Measurements from ENCODE around the gene LHX4.

Gene LHX4

DNA sequence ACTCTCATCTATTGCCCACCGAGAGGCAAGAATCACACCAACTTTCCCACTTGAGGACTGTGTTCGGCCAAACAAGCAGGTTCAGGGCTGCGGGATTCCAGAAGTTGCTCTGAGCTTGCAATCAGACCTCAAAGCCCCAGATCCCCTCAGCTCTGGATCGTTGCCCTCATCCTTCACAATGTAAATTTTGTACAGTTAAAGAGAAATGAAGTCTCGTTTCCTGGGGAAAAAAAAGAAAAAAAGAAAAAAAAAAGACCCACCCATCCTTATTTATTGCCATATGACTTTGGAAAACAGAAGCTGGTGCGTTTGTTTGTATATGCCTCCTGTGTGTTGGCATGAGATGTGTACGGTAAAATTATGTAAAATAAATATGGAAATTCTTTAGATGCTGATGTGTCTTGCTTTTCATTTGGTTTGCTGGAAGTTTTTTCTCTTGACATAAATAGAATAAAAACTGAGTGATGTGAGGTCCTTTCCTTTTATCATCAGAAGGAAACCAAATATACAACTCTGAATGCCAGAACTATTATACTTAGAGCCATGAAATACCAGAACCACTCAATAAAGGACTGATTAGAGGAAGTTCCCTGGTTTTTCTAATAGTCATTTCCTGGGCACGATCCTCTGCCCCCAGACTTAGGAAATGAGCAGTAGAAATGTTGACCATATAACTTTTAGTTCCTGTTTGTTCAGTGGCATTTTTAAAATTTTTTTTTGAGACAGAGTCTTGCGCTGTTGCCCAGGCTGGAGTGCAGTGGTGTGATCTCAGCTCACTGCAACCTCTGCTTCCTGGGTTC lies 48.7 kb downstream of the LHX4 start:
- no peak for DNase-seq (ENCODE audit: low spot score)
- ChIA-PET CTCF (interaction anchor here (0.6 to 0.8 kb wide), 3 partner anchors 9 to 163 kb away, joined by 3 to 5 read pairs (median 4); no protein-coding TSS in a partner anchor), POLR2A (ENCODE audit: low non-redundant PET) (no interaction called here)
- TF ChIP-seq CTCF (conservative IDR thresholded peaks at IDR 0.05; ENCODE audit: low read depth), result no peak
- no peak overlapping the region for H3K27ac ChIP-seq

DNA sequence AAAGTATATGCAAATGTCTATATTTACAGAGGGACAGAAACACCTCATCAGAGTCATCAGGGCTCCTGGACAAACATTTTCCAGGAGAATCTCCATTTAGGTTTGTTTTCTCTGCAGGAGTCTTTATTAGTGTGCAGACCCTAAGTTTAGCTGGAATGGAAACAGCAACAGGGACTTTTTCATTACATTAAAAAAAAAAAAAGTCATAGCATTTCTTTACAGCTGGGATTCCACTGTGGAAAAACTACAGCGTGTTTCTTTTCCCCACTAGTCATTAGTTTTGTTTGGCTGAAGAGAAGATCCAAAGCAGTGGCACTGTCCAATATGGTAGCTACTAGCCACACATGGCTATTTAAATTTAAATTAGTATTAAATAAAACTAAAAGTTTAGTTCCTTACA lies 49.6 kb downstream of the LHX4 start:
- DNase-seq (ENCODE audit: low spot score), result no peak
- POLR2A ChIA-PET (ENCODE audit: low non-redundant PET), result no interaction called here
- H3K27ac ChIP-seq, result no peak overlapping the region
- CTCF ChIA-PET, result no interaction called here
- no peak for TF ChIP-seq CTCF (conservative IDR thresholded peaks at IDR 0.05; ENCODE audit: low read depth)

DNA sequence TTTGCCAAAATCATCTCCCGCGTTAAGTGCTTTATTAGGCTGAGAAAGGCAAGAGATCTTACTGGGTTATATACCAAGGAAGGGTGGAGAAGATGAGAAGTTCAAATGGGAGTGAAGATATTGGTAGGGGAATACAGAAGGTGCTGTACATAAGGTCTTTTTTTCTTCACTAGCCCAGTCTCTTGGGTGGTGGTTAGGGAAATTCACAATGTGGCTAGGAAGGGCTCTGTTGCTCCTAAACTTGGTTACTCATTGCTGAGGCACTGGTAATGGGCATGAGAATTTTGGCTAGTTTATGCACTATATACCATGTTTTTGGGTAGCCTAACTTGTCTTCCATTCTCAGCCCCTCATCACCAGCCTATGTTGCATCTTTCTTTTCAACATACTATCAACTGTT lies 50.6 kb downstream of the LHX4 start:
- POLR2A ChIA-PET (ENCODE audit: low non-redundant PET), result no interaction called here
- TF ChIP-seq CTCF (conservative IDR thresholded peaks at IDR 0.05; ENCODE audit: low read depth), result no peak
- no peak overlapping the region for H3K27ac ChIP-seq
- CTCF ChIA-PET, result no interaction called here
- DNase-seq (ENCODE audit: low spot score), result no peak

GRCh38 chr1:180281490-180281889 lies 51.4 kb downstream of the LHX4 start:
- CTCF ChIA-PET, result no interaction called here
- DNase-seq (ENCODE audit: low spot score), result no peak
- POLR2A ChIA-PET (ENCODE audit: low non-redundant PET), result no interaction called here
- no peak for TF ChIP-seq CTCF (conservative IDR thresholded peaks at IDR 0.05; ENCODE audit: low read depth)
- no peak overlapping the region for H3K27ac ChIP-seq

DNA sequence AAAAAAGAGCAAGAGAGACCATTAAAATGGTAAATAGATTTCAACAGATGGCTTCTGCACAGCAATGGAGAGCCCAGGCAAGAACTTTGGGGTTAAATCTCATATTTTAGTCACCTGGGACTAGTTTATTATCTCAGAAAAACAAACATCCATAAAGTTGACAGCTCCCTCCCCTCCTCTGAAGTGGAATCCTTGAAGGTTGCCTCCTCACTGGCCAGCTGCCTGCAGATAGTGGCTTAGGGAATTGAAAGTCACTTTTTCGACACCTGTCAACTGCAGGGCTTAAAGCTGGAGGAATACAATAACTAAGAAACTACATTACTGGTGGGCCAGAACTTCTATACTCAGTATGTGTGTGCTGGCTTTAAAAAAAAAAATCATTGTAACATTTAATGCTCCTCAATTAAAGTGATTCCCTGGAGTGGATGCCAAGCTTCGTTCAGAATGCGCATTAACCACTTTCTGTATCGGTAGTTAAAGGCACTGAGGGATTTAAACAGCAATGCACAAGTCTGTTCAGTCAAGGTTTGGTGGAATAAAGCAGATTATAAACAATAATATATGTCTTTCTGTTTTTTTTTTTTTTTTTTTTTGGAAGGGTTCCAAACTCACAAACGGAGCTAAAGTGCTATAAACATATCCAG lies 52.5 kb downstream of the LHX4 start:
- ChIA-PET CTCF (no interaction called here), POLR2A (ENCODE audit: low non-redundant PET) (interaction anchor here (0.6 kb wide), 1 partner anchor 189 kb away, joined by 6 read pairs; no protein-coding TSS in a partner anchor)
- no peak overlapping the region for H3K27ac ChIP-seq
- no peak for TF ChIP-seq CTCF (conservative IDR thresholded peaks at IDR 0.05; ENCODE audit: low read depth)
- DNase-seq (ENCODE audit: low spot score), result no peak

- no peak for DNase-seq (ENCODE audit: low spot score)
- ChIA-PET CTCF (no interaction called here), POLR2A (ENCODE audit: low non-redundant PET) (interaction anchor here (0.6 kb wide), 1 partner anchor 189 kb away, joined by 6 read pairs; no protein-coding TSS in a partner anchor)
- H3K27ac ChIP-seq, result no peak overlapping the region
- TF ChIP-seq CTCF (conservative IDR thresholded peaks at IDR 0.05; ENCODE audit: low read depth), result no peak
Measured at GRCh38 chr1:180283098-180283497, 53.0 kb downstream of the LHX4 start.

Data from RWPE1 (cell line).